Measurements from ENCODE around the gene TFCP2.
"Not testable (repeated sequence)": the region's sequence is repeated elsewhere in the genome, so short reads cannot be mapped to it uniquely, and the experiment has no call there.

TFCP2 gene

GRCh38 chr12:51147309-51147708 lies 25.6 kb downstream of the TFCP2 start:
- no peak for DNase-seq

- DNase-seq: no peak
Measured at GRCh38 chr12:51139292-51139844, 33.6 kb downstream of the TFCP2 start.

- no peak for DNase-seq
Measured at GRCh38 chr12:51132693-51133092, 40.2 kb downstream of the TFCP2 start.

- DNase-seq: no peak
Measured at GRCh38 chr12:51131745-51132521, 41.0 kb downstream of the TFCP2 start.

GRCh38 chr12:51128919-51129318 lies 44.0 kb downstream of the TFCP2 start:
- DNase-seq: no peak

GRCh38 chr12:51127050-51127729 lies 45.7 kb downstream of the TFCP2 start:
- DNase-seq: no peak

- DNase-seq: no peak
Measured at GRCh38 chr12:51126297-51126696, 46.6 kb downstream of the TFCP2 start.

GRCh38 chr12:51124504-51124903 lies 48.4 kb downstream of the TFCP2 start:
- DNase-seq: no peak

- no peak for DNase-seq
Measured at GRCh38 chr12:51122844-51123243, 50.1 kb downstream of the TFCP2 start.

GRCh38 chr12:51118706-51119105 lies 54.2 kb downstream of the TFCP2 start:
- no peak for DNase-seq

GRCh38 chr12:51115533-51115932 lies 57.4 kb downstream of the TFCP2 start:
- no peak for DNase-seq

GRCh38 chr12:51108136-51108535 lies 64.8 kb downstream of the TFCP2 start:
- no peak for DNase-seq

- no peak for DNase-seq
Measured at GRCh38 chr12:51103977-51104376, 69.0 kb downstream of the TFCP2 start.

GRCh38 chr12:51098611-51099010 lies 74.3 kb downstream of the TFCP2 start:
- no peak for DNase-seq

GRCh38 chr12:51090705-51091229 lies 82.2 kb downstream of the TFCP2 start:
- no peak for DNase-seq

- no peak for DNase-seq
Measured at GRCh38 chr12:51087818-51088217, 85.1 kb downstream of the TFCP2 start.

- DNase-seq: no peak
Measured at GRCh38 chr12:51086933-51087332, 86.0 kb downstream of the TFCP2 start.

- no peak for DNase-seq
Measured at GRCh38 chr12:51085757-51086156, 87.2 kb downstream of the TFCP2 start.

GRCh38 chr12:51083126-51083833 lies 89.7 kb downstream of the TFCP2 start, which contains the start of gene CSRNP2:
TSS of gene CSRNP2 (minus strand) at chr12:51083596. CDS start at chr12:51076561, 7,035 bp downstream.
- DNase-seq: peak; percentile 98

- no peak for DNase-seq
Measured at GRCh38 chr12:51082561-51083125, 90.3 kb downstream of the TFCP2 start.

- DNase-seq: no peak
Measured at GRCh38 chr12:51081421-51081820, 91.5 kb downstream of the TFCP2 start.

- DNase-seq: no peak
Measured at GRCh38 chr12:51080136-51080535, 92.8 kb downstream of the TFCP2 start.

GRCh38 chr12:51078866-51079265 lies 94.1 kb downstream of the TFCP2 start:
- DNase-seq: not testable (repeated sequence)

Data from femur (tissue), 1 donor.